ENCODE data around the gene PRKACA. TPM values are rescaled to one million over a fixed set of nuclear protein-coding genes. Genes with fewer than 3 reads are reported as not detected.
A peak's percentile ranks its signal among the peaks of the same experiment; 100 is the strongest.

Gene PRKACA
- polyA plus RNA-seq, 1 experiment: 17.9 TPM

- DNase-seq (ENCODE audit: low read depth, low spot score): no peak
- CTCF ChIA-PET: interaction anchor here (0.6 to 1.0 kb wide), 2 partner anchors 41 to 45 kb away, joined by 3 to 5 read pairs; partner anchors contain the start of gene ASF1B
- Histone ChIP-seq H3K9me3 (ENCODE audit: control insufficient read depth, insufficient read depth, low read length) (peaks cover 12% of the 10 kb centered on the region; the same call in 1 of the 2 replicates), H3K4me3 (ENCODE audit: low read depth, low read length) (peak overlapping the region; percentile 77), H3K27me3 (ENCODE audit: control insufficient read depth, insufficient read depth, low read length) (no peaks in the 10 kb centered on the region), H3K27ac (ENCODE audit: low read depth, low read length) (peak overlapping the region; percentile 47)
- POLR2A ChIA-PET: interaction anchor here (1.0 kb wide), 1 partner anchor 27 kb away, joined by 3 read pairs; no protein-coding TSS in a partner anchor
- peak; percentile 37 for TF ChIP-seq CTCF (IDR thresholded peaks at IDR 0.05; ENCODE audit: low read depth, low read length)
These were observed 26.3 kb downstream of the PRKACA start for GRCh38 chr19:14091081-14091812.

GRCh38 chr19:14090509-14091080 is 27.0 kb downstream of the PRKACA start, which contains the start of gene SAMD1:
TSS of gene SAMD1 (minus strand) at chr19:14090751.
- CTCF ChIA-PET: interaction anchor here (0.6 kb wide), 1 partner anchor 41 kb away, joined by 3 read pairs; no protein-coding TSS in a partner anchor
- DNase-seq (ENCODE audit: low read depth, low spot score): peak; percentile 68
- no peaks in the 10 kb centered on the region for H3K27me3 ChIP-seq (ENCODE audit: control insufficient read depth, insufficient read depth, low read length)
- POLR2A ChIA-PET: no interaction called here
- no peak for TF ChIP-seq CTCF (IDR thresholded peaks at IDR 0.05; ENCODE audit: low read depth, low read length)
- peaks cover 12% of the 10 kb centered on the region; the same call in 1 of the 2 replicates for H3K9me3 ChIP-seq (ENCODE audit: control insufficient read depth, insufficient read depth, low read length)
- H3K4me3 ChIP-seq (ENCODE audit: low read depth, low read length): peak within 1 kb of the TSS; percentile 77
- peak within 1 kb of the TSS; percentile 47 for H3K27ac ChIP-seq (ENCODE audit: low read depth, low read length)

GRCh38 chr19:14089662-14090508 is 27.7 kb downstream of the PRKACA start:
- ChIA-PET POLR2A (no interaction called here), CTCF (no interaction called here)
- H3K9me3 ChIP-seq (ENCODE audit: control insufficient read depth, insufficient read depth, low read length): peaks cover 12% of the 10 kb centered on the region; the same call in 1 of the 2 replicates
- TF ChIP-seq CTCF (IDR thresholded peaks at IDR 0.05; ENCODE audit: low read depth, low read length): no peak
- no peaks in the 10 kb centered on the region for H3K27me3 ChIP-seq (ENCODE audit: control insufficient read depth, insufficient read depth, low read length)
- H3K4me3 ChIP-seq (ENCODE audit: low read depth, low read length): peak overlapping the region; percentile 77
- H3K27ac ChIP-seq (ENCODE audit: low read depth, low read length): no peak overlapping the region
- no peak for DNase-seq (ENCODE audit: low read depth, low spot score)

GRCh38 chr19:14089412-14089661 is 28.2 kb downstream of the PRKACA start:
- peak; percentile 16; the same call in 1 of the 2 replicates for TF ChIP-seq CTCF (IDR thresholded peaks at IDR 0.05; ENCODE audit: low read depth, low read length)
- Histone ChIP-seq H3K9me3 (ENCODE audit: control insufficient read depth, insufficient read depth, low read length) (peaks cover 12% of the 10 kb centered on the region; the same call in 1 of the 2 replicates), H3K27me3 (ENCODE audit: control insufficient read depth, insufficient read depth, low read length) (no peaks in the 10 kb centered on the region), H3K27ac (ENCODE audit: low read depth, low read length) (no peak overlapping the region), H3K4me3 (ENCODE audit: low read depth, low read length) (peak overlapping the region; percentile 77)
- POLR2A ChIA-PET: no interaction called here
- DNase-seq (ENCODE audit: low read depth, low spot score): no peak
- CTCF ChIA-PET: no interaction called here
